Spleen (tissue), 11 donors: ENCODE data around the gene RPAP2. TPM values are rescaled to one million over a fixed set of nuclear protein-coding genes. Genes with fewer than 3 reads are reported as not detected.

Source experiments
- DNase-seq: peaks from one replicate; pipeline ENCODE4 v3.0.0-alpha.2; 2020
- H3K27ac ChIP-seq, 8 donors: fragments of 200-600 bp; sonication (generic) in 7 of 8; 1 replicate in 4 of 8; 2 replicates in 4 of 8; pipeline versions ENCODE4 v1.5.0 to v1.8.0; 2016 to 2021; ENCODE audit warnings: inconsistent platforms in 4 of 8, mild to moderate bottlenecking in 4 of 8, moderate library complexity in 1 of 8
- H3K27me3 ChIP-seq, 7 donors: fragments of 200-600 bp; sonication (generic) in 6 of 7; replicated peaks in 1 of 7; 1 replicate in 4 of 7; 2 replicates in 3 of 7; pipeline versions ENCODE4 v1.5.0 to v1.8.0; 2016 to 2021; ENCODE audit warnings: inconsistent platforms in 3 of 7, mild to moderate bottlenecking in 1 of 7
- H3K36me3 ChIP-seq, 6 donors: fragments of 200-600 bp; sonication (generic) in 5 of 6; 1 replicate in 4 of 6; 2 replicates in 2 of 6; pipeline versions ENCODE4 v1.5.0 to v1.8.0; 2016 to 2021; ENCODE audit warnings: inconsistent platforms in 2 of 6
- H3K4me1 ChIP-seq, 6 donors: fragments of 200-600 bp; sonication (generic) in 5 of 6; 1 replicate in 3 of 6; 2 replicates in 3 of 6; pipeline versions ENCODE4 v1.5.0 to v1.8.0; 2016 to 2021; ENCODE audit warnings: inconsistent platforms in 3 of 6
- H3K4me3 ChIP-seq, 8 donors: fragments of 200-600 bp; sonication (generic) in 7 of 8; 1 replicate in 4 of 8; 2 replicates in 4 of 8; pipeline versions ENCODE4 v1.5.0 to v1.8.0; 2016 to 2021; ENCODE audit warnings: inconsistent platforms in 4 of 8, mild to moderate bottlenecking in 4 of 8, moderate library complexity in 2 of 8
- H3K9me3 ChIP-seq, 8 donors: fragments of 200-600 bp; sonication (generic) in 7 of 8; 1 replicate in 4 of 8; 2 replicates in 4 of 8; pipeline versions ENCODE4 v1.5.0 to v1.8.0; 2016 to 2021; ENCODE audit warnings: inconsistent platforms in 4 of 8
- POLR2A ChIP-seq, 3 donors: fragments of 450-650 bp; IDR thresholded peaks; one replicate each; pipeline ENCODE4 v1.5.1; 2017; ENCODE audit warnings: antibody characterized with exemption in 3 of 3, mild to moderate bottlenecking in 1 of 3
- POLR2AphosphoS5 ChIP-seq, 3 donors: sonication (generic); formaldehyde crosslinking; IDR thresholded peaks; one replicate each; pipeline ENCODE4 v1.5.1; 2017; ENCODE audit warnings: antibody characterized with exemption in 3 of 3
- WGBS, 5 donors: extraction: QIAGEN DNeasy Blood & Tissue Kit in 3 of 5; methylation state at CpG; one replicate each; pipeline versions ENCODE4 v1.1.5 to v1.1.7; 2013 to 2018; 5-methylcytosine and 5-hydroxymethylcytosine counted together
- intact Hi-C: fragments of 100-400 bp; cut with DNase I; formaldehyde crosslinking; loops from one replicate; pipeline ENCODE4 v1.15.0; 2023; ENCODE audit warnings: low total_unique reads
- polyA plus RNA-seq, 3 donors: library from polyadenylated mRNA; stranded (reverse); fragments of 200-250 nt; gene quantifications; one replicate each; pipeline ENCODE4 v1.2.1, GENCODE V29; 2013
- total RNA-seq, 7 donors: library from RNA; depleted of rRNA in 3 of 7; stranded (reverse); fragments of >200 nt in 3 of 7; fragmentation: NEBNext Ultra II Directional in 4 of 7; extraction: Animal tissue kit (Norgen Biotek cat#: 25700) in 4 of 7; gene quantifications; one replicate each; pipeline versions ENCODE4 v1.1.0 to v1.2.1, GENCODE V29; 2016 to 2021
- TF ChIP-seq, protein P1 (sequence below), 11 experiments: fragments of 200-600 bp in 7 of 11; fragments of 450-650 bp in 4 of 11; sonication (generic) in 4 of 11; IDR thresholded peaks in 8 of 11; conservative IDR thresholded peaks in 3 of 11; 1 replicate in 7 of 11; 2 replicates in 4 of 11; pipeline versions ENCODE4 v1.4.0 to v1.8.0; 2016 to 2021; ENCODE audit warnings: antibody characterized with exemption in 11 of 11, inconsistent platforms in 4 of 11, mild to moderate bottlenecking in 1 of 11
- donor health status: healthy with polysubstance abuse.
- donor health status: DM: no; HTN: no; CAD: no; lungs with moderate emphysema.
- donor health status: DM: no; HTN: no; CAD: no.
- donor health status: Bipolar disorder and iron deficiency.
- donor health status: healthy.
- donor health status: DM: no; HTN: no; CAD: no.
- donor health status: DM: yes; HTN: yes; CAD: no.

Gene RPAP2
- total and polyA plus RNA-seq, 10 donors: 4.4 to 31.5 (median 10.7) TPM

GRCh38 chr1:92410706-92411105 is 111.8 kb downstream of the RPAP2 start:
- H3K4me3 ChIP-seq: no peak overlapping the region
- peak overlapping the region in 1 of 8 donors; percentile 21 for H3K27ac ChIP-seq
- intact Hi-C loops: no loop called here
- 35 to 48% (median 37%) methylated on average over 3 of the region's 3 CpGs for WGBS, 5 donors
- H3K36me3 ChIP-seq: no peaks in the 10 kb centered on the region
- no peak for TF ChIP-seq POLR2A (IDR thresholded peaks at IDR 0.05)
- TF ChIP-seq, protein P1, sequence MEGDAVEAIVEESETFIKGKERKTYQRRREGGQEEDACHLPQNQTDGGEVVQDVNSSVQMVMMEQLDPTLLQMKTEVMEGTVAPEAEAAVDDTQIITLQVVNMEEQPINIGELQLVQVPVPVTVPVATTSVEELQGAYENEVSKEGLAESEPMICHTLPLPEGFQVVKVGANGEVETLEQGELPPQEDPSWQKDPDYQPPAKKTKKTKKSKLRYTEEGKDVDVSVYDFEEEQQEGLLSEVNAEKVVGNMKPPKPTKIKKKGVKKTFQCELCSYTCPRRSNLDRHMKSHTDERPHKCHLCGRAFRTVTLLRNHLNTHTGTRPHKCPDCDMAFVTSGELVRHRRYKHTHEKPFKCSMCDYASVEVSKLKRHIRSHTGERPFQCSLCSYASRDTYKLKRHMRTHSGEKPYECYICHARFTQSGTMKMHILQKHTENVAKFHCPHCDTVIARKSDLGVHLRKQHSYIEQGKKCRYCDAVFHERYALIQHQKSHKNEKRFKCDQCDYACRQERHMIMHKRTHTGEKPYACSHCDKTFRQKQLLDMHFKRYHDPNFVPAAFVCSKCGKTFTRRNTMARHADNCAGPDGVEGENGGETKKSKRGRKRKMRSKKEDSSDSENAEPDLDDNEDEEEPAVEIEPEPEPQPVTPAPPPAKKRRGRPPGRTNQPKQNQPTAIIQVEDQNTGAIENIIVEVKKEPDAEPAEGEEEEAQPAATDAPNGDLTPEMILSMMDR (IDR thresholded peaks at IDR 0.05 in 8 of 11, conservative IDR thresholded peaks at IDR 0.05 in 3 of 11): no peak
- no peak for TF ChIP-seq POLR2AphosphoS5 (IDR thresholded peaks at IDR 0.05)
- H3K27me3 ChIP-seq: no peaks in the 10 kb centered on the region
- no peak for DNase-seq
- no peaks in the 10 kb centered on the region for H3K9me3 ChIP-seq
- H3K4me1 ChIP-seq: peaks cover 0 to 19% (median 6%) of the 10 kb centered on the region in 6 donors

DNA sequence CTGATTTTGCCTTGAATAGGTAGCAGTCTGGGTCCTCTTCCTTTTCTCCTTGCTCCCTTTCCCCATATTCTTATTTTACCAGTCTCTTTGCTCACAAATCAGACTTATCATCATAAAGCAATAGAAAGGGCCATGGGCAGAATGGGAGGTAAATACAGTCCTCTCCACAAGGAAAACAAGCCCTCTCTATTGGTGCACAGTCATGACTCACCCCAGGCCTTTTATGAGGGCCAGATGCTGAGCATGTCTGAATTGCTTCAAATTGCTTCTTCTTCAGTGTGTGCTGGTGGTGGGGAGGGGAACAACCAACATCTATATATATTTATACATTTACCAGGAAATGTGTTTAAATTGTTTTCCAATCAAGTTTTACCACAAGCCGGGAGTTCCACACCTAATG is 112.7 kb downstream of the RPAP2 start:
- H3K27ac ChIP-seq: no peak overlapping the region
- 91 to 100% (median 94%) methylated on average over 1 of the region's 1 CpG for WGBS, 5 donors
- peaks cover 0 to 19% (median 6%) of the 10 kb centered on the region in 6 donors for H3K4me1 ChIP-seq

DNA sequence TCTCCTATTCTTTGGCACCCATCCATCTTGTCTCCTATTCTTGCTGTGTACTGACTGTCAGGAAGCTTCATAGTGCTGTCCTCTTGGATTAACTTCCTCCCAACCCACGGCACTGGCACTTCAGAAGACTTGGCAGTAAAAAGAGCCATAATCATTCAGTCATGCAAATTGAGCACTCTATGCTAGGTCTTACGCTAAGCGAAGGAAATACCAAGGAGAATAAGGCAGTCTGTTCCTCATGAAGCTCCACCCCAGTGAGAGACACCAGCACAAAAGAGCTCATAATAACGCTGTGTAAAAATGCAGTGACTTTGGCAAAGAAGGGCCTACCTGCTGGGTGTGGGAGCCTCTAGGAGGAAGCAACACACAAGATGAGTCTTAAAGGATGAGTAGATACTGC is 120.8 kb downstream of the RPAP2 start:
- 62 to 71% (median 67%) methylated on average over 4 of the region's 4 CpGs for WGBS, 5 donors
- TF ChIP-seq POLR2A (IDR thresholded peaks at IDR 0.05) (no peak), POLR2AphosphoS5 (IDR thresholded peaks at IDR 0.05) (no peak)
- TF ChIP-seq, protein P1 (IDR thresholded peaks at IDR 0.05 in 8 of 11, conservative IDR thresholded peaks at IDR 0.05 in 3 of 11): no peak
- Histone ChIP-seq H3K9me3 (no peaks in the 10 kb centered on the region), H3K36me3 (no peaks in the 10 kb centered on the region), H3K4me3 (no peak overlapping the region), H3K4me1 (no peaks in the 10 kb centered on the region), H3K27me3 (no peaks in the 10 kb centered on the region), H3K27ac (no peak overlapping the region)
- intact Hi-C loops: no loop called here
- no peak for DNase-seq

More for the DNA sequence above, 112.7 kb downstream of the RPAP2 start:
- Histone ChIP-seq H3K9me3 (no peaks in the 10 kb centered on the region), H3K27me3 (no peaks in the 10 kb centered on the region), H3K4me3 (no peak overlapping the region), H3K36me3 (no peaks in the 10 kb centered on the region)
- TF ChIP-seq POLR2A (IDR thresholded peaks at IDR 0.05) (no peak), POLR2AphosphoS5 (IDR thresholded peaks at IDR 0.05) (no peak)
- TF ChIP-seq, protein P1 (IDR thresholded peaks at IDR 0.05 in 8 of 11, conservative IDR thresholded peaks at IDR 0.05 in 3 of 11): no peak
- intact Hi-C loops: no loop called here
- no peak for DNase-seq

DNA sequence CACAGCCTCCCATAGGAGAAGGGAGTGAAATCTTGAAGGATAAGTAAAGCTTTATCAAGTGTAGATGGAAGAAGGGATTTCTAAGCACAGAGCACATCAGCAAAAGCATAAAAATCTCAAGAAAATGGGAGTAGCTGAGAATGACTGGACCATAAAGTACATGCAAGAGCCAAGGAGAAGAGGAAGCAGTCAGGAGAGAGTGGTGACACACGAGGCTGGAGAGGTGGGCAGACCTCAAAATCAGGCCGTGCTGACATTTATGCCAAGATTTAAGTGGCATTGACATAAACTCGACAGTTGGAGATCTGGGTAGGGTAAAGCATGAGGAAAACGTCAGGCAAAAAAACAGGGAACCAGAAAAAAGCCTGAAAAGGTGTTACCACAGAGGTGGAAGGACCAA is 125.5 kb downstream of the RPAP2 start:
- Histone ChIP-seq H3K27ac (no peak overlapping the region), H3K36me3 (no peaks in the 10 kb centered on the region), H3K4me3 (no peak overlapping the region), H3K27me3 (no peaks in the 10 kb centered on the region), H3K4me1 (no peaks in the 10 kb centered on the region), H3K9me3 (no peaks in the 10 kb centered on the region)
- intact Hi-C loops: no loop called here
- no peak for DNase-seq
- TF ChIP-seq, protein P1 (IDR thresholded peaks at IDR 0.05 in 8 of 11, conservative IDR thresholded peaks at IDR 0.05 in 3 of 11): no peak
- TF ChIP-seq POLR2A (IDR thresholded peaks at IDR 0.05) (no peak), POLR2AphosphoS5 (IDR thresholded peaks at IDR 0.05) (no peak)
- 15 to 20% (median 19%) methylated on average over 4 of the region's 4 CpGs for WGBS, 5 donors
